ENCODE results near the gene ARHGEF4.

ARHGEF4 gene

DNA sequence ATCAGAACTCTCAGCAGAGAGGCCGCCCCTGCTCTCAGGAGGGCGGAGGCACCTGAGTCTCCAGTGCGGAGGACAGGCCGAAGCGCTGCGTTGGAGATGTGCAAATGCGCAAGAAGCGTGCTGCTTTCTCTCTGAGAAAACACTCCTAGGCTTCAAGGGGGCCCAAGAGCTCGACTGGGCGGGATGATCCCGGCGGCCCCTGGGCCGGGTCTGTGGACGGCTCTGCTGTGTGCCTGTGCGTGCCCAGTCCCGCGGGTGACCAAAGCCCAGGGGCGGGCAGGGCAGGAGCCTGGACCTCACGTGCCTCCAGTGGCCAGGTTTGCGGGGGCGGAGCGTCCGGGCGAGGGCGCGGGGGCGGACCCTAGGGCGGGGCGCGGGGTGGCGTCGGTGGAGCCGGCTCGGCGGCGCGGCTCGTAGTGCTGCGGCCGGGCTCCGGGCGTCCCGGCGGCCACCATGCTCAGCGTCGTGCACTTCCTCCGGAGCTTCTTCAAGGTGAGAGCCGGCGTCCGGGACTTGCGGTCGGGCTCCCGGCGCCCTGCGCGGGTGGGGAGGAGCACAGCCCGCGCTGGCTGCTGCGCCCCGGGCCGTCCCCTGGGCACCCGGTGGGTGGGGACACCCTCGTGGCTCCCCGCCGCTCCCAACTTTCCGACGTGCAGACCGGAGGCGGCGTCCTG is at the start of gene ARHGEF4:
Gene ARHGEF4, plus strand, starts transcription at position 414 of the 674 bp plus-strand sequence. Its CDS starts 40 bp downstream, at position 454.
- TF ChIP-seq CTCF (conservative IDR thresholded peaks at IDR 0.05; ENCODE audit: low read length): no peak
- DNase-seq (ENCODE audit: low read depth): no peak
- no peak within 1 kb of the TSS for H3K4me3 ChIP-seq (ENCODE audit: low read length)

GRCh38 chr2:130787841-130788240 is 48.9 kb upstream of the ARHGEF4 start:
- no peak for DNase-seq (ENCODE audit: low read depth)
- no peak overlapping the region for H3K4me3 ChIP-seq (ENCODE audit: low read length)
- no peak for TF ChIP-seq CTCF (conservative IDR thresholded peaks at IDR 0.05; ENCODE audit: low read length)

GRCh38 chr2:130790312-130790711 is 46.4 kb upstream of the ARHGEF4 start:
- H3K4me3 ChIP-seq (ENCODE audit: low read length): no peak overlapping the region
- no peak for TF ChIP-seq CTCF (conservative IDR thresholded peaks at IDR 0.05; ENCODE audit: low read length)
- no peak for DNase-seq (ENCODE audit: low read depth)

- DNase-seq (ENCODE audit: low read depth): no peak
- no peak overlapping the region for H3K4me3 ChIP-seq (ENCODE audit: low read length)
- no peak for TF ChIP-seq CTCF (conservative IDR thresholded peaks at IDR 0.05; ENCODE audit: low read length)
Observed at GRCh38 chr2:130790804-130791616, 45.7 kb upstream of the ARHGEF4 start.

DNA sequence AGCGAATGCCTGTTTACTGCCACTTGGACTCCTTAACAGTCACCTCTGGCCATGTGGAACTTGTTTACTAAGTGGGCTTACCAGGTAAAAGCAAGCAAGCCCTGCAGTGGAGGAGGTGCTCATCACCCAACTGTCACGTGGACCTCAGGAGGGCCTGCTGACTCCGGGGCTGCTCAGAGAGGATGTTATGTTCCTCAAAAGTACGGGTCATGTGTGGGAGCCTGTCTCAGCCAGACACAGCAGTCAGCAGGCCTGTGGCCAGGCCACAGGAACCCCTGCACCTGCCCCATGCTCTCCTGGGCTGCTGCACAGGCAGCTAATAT is 45.1 kb upstream of the ARHGEF4 start:
- DNase-seq (ENCODE audit: low read depth): no peak
- TF ChIP-seq CTCF (conservative IDR thresholded peaks at IDR 0.05; ENCODE audit: low read length): no peak
- H3K4me3 ChIP-seq (ENCODE audit: low read length): no peak overlapping the region

DNA sequence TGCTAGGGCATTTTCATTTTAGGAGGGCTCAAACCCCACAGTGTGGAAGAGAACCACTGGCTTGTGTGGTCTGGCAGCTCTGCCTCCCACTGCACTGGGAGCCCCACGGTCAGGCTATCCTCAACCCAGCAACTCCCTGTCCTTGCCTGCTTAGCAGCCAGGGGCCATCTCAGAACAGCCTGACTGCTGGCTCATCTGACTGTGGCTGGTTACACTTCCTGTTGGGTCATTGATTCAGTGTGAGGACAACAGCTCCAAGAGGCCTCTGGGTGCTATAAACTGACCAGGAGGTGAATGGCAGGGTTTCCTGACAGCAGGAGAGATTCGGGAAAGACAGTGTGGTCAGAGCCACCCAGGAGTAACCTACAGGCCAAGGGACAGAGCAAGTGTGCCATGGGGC is 41.3 kb upstream of the ARHGEF4 start:
- no peak for TF ChIP-seq CTCF (conservative IDR thresholded peaks at IDR 0.05; ENCODE audit: low read length)
- DNase-seq (ENCODE audit: low read depth): no peak
- H3K4me3 ChIP-seq (ENCODE audit: low read length): no peak overlapping the region

DNA sequence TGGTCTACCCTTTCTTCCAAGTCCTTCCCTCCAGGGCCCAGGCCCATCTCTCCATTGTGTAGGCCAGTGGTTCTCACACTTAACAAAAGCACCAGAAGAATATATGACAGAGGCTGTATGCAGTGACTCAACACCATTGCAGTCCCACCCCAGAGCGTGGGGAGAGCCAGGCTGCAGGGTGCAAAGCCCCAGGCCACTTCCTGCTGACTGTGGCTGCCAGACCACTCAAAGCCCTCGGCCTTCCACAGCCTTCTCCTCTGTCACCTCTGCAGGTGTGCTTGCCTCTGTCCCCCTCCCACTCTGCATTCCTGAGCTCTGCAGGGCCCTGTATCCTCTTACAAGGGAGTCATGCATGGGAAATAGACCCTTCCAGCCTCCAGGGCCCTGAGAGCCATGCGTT is 40.4 kb upstream of the ARHGEF4 start:
- no peak for TF ChIP-seq CTCF (conservative IDR thresholded peaks at IDR 0.05; ENCODE audit: low read length)
- no peak overlapping the region for H3K4me3 ChIP-seq (ENCODE audit: low read length)
- no peak for DNase-seq (ENCODE audit: low read depth)
